HEK293T (cell line): Measurements from ENCODE around the gene CHRNA3.
"Not testable (repeated sequence)": the region's sequence is repeated elsewhere in the genome, so short reads cannot be mapped to it uniquely, and the experiment has no call there.

ENCODE experiments used
- CTCF ChIA-PET: fragments of 350-600 bp; formaldehyde crosslinking; extraction: SDS; loops from one replicate; lab custom pipeline; 2021; ENCODE audit warnings: antibody characterized with exemption, inconsistent platforms; lab: Yijun Ruan, JAX
- POLR2A ChIA-PET: fragments of 350-600 bp; formaldehyde crosslinking; extraction: SDS; loops from one replicate; lab custom pipeline; 2020; ENCODE audit warnings: antibody characterized with exemption, inconsistent platforms; lab: Yijun Ruan, JAX
- DNase-seq: peaks from one replicate; pipeline ENCODE4 v3.0.0; 2012; ENCODE audit warnings: mixed read lengths; ENCODE audit errors: extremely low spot score
- ARNT ChIP-seq: fragments of 450-650 bp; IDR thresholded peaks from 2 replicates; pipeline ENCODE4 v1.6.1; 2017; ENCODE audit warnings: mild to moderate bottlenecking
- BHLHE40 ChIP-seq: fragments of 450-650 bp; IDR thresholded peaks from 2 replicates; pipeline ENCODE4 v1.6.1; 2016; ENCODE audit warnings: mild to moderate bottlenecking, moderate library complexity, borderline replicate concordance
- CTBP1 ChIP-seq: fragments of 450-650 bp; IDR thresholded peaks from 2 replicates; pipeline ENCODE4 v1.6.1; 2016; ENCODE audit warnings: borderline replicate concordance
- ELF4 ChIP-seq: fragments of 450-650 bp; IDR thresholded peaks from 2 replicates; pipeline ENCODE4 v1.6.1; 2017; ENCODE audit warnings: antibody characterized with exemption
- FOXA1 ChIP-seq: fragments of 450-650 bp; IDR thresholded peaks from 2 replicates; pipeline ENCODE4 v1.6.1; 2016; ENCODE audit warnings: mild to moderate bottlenecking
- FOXK2 ChIP-seq: fragments of 450-650 bp; IDR thresholded peaks from 2 replicates; pipeline ENCODE4 v1.6.1; 2016; ENCODE audit warnings: mild to moderate bottlenecking
- FOXM1 ChIP-seq: fragments of 450-650 bp; IDR thresholded peaks from 2 replicates; pipeline ENCODE4 v1.6.1; 2017; ENCODE audit warnings: mild to moderate bottlenecking, borderline replicate concordance
- HDGF ChIP-seq: fragments of 450-650 bp; IDR thresholded peaks from 2 replicates; pipeline ENCODE4 v1.6.1; 2017; ENCODE audit warnings: antibody characterized with exemption, borderline replicate concordance
- L3MBTL2 ChIP-seq: fragments of 450-650 bp; conservative IDR thresholded peaks from 2 replicates; pipeline ENCODE4 v1.6.1; 2016; ENCODE audit warnings: mild to moderate bottlenecking
- LEF1 ChIP-seq: fragments of 450-650 bp; IDR thresholded peaks from 2 replicates; pipeline ENCODE4 v1.6.1; 2017; ENCODE audit warnings: mild to moderate bottlenecking, borderline replicate concordance
- NFRKB ChIP-seq: fragments of 450-650 bp; IDR thresholded peaks from 2 replicates; pipeline ENCODE4 v1.6.1; 2016; ENCODE audit warnings: mild to moderate bottlenecking, moderate library complexity
- PKNOX1 ChIP-seq: fragments of 450-650 bp; IDR thresholded peaks from 2 replicates; pipeline ENCODE4 v1.6.1; 2016
- SP1 ChIP-seq: fragments of 450-650 bp; IDR thresholded peaks from 2 replicates; pipeline ENCODE4 v1.6.1; 2017
- SUZ12 ChIP-seq: fragments of 450-650 bp; IDR thresholded peaks from 2 replicates; pipeline ENCODE4 v1.6.1; 2016; ENCODE audit warnings: mild to moderate bottlenecking
- TARDBP ChIP-seq: fragments of 450-650 bp; IDR thresholded peaks from 2 replicates; pipeline ENCODE4 v1.6.1; 2016
- ZNF384 ChIP-seq: fragments of 450-650 bp; IDR thresholded peaks from 2 replicates; pipeline ENCODE4 v1.6.1; 2016

The CHRNA3 gene

GRCh38 chr15:78567531-78567930, 53.3 kb downstream of the CHRNA3 start:
- ChIA-PET POLR2A (interaction anchor here (3.1 to 4.2 kb wide), 2 partner anchors 27 to 60 kb away, joined by 20 to 69 read pairs; partner anchors contain the start of genes HYKK and PSMA4), CTCF (interaction anchor here (0.6 to 0.7 kb wide), 2 partner anchors 304 to 371 kb away, joined by 3 read pairs; no protein-coding TSS in a partner anchor)
- DNase-seq: no peak
- TF ChIP-seq SUZ12 (no peak), HDGF (no peak), PKNOX1 (peak; percentile 25; the same call in 1 of the 2 replicates)

GRCh38 chr15:78565951-78566774, 54.6 kb downstream of the CHRNA3 start:
- DNase-seq: peak; percentile 42
- ChIA-PET POLR2A (interaction anchor here (0.6 to 4.2 kb wide), 26 partner anchors 9 to 2000 kb away, joined by 3 to 69 read pairs (median 4); partner anchors contain the start of genes CHRNA3, HYKK, IREB2 and PSMA4), CTCF (interaction anchor here (1.0 kb wide), 1 partner anchor 27 kb away, joined by 4 read pairs; no protein-coding TSS in a partner anchor)
- TF ChIP-seq SP1: no peak
- no peak for TF ChIP-seq HDGF
- TF ChIP-seq ZNF384: no peak
- no peak for TF ChIP-seq FOXM1
- no peak for TF ChIP-seq PKNOX1
- no peak for TF ChIP-seq SUZ12

DNA sequence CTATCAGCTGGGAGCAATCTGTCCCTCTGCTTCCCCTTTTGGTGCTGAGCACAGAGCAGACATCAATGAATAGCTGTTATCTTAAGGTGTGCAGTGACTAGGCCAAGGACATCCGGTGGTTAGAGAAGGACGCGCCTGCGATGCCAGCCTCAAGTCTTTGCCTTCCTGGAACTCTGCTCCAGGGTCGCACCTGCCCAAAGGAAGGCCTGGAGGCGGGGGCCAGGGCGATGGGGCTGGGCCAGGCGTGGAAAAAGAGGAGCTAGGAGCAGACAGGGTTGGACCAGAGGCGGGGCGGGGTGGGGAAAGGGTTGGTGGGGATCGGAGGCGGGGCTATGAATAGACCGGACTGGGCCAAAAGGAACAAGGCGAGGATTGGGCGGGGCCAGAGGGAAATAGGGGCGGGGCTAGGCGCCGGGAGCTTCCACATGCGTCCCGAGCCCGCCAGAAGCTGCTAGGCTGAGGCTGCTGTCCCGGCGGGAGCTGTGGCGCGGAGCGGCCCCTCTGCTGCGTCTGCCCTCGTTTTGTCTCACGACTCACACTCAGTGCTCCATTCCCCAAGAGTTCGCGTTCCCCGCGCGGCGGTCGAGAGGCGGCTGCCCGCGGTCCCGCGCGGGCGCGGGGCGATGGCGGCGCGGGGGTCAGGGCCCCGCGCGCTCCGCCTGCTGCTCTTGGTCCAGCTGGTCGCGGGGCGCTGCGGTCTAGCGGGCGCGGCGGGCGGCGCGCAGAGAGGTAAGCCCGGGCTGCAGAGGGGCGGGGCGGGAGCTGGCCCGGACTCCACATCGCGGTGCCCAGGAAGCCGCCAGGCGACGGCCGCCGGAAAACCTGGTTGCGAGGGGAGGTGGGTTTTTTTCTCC, 55.5 kb downstream of the CHRNA3 start, which contains the start of gene CHRNA5:
Gene CHRNA5 (plus strand): TSS at position 424 of the 854 bp plus-strand sequence. CDS start 200 bp downstream, at position 624.
- ChIA-PET POLR2A (interaction anchor here (0.5 to 4.2 kb wide), 29 partner anchors 8 to 460 kb away, joined by 3 to 69 read pairs (median 4); partner anchors contain the start of genes CHRNA3, HYKK, IREB2 and PSMA4), CTCF (interaction anchor here (0.5 to 1.0 kb wide), 3 partner anchors 9 to 256 kb away, joined by 3 to 6 read pairs (median 5); no protein-coding TSS in a partner anchor)
- TF ChIP-seq NFRKB: no peak
- 0 out of 2 replicates have a peak, but pooled peaks have one; percentile 26 for TF ChIP-seq FOXM1
- peak; percentile 30; the same call in 1 of the 2 replicates for TF ChIP-seq LEF1
- TF ChIP-seq SUZ12: no peak
- TF ChIP-seq SP1: no peak
- peak; percentile 48; the same call in 1 of the 2 replicates for TF ChIP-seq ARNT
- peak; percentile 46 for TF ChIP-seq L3MBTL2
- DNase-seq: peak; percentile 87

DNA sequence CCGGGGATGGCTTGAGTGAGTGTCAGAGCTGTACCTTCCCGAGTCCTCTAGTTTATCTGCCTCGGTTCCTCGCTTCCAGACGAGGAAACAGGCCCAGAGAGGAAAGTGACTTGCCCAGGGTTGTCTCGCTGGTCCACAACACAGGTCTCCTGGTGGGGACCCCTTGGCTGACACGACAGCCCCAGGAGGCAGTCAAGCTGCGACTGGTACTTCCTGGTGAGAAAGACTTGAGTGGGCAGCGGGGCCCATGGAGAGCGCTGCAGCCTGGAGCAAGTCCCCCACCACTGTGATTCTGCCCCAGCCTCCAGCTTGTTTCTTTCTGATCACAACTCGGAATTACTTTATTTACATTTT, 56.1 kb downstream of the CHRNA3 start:
- ChIA-PET POLR2A (interaction anchor here (0.5 to 4.2 kb wide), 22 partner anchors 8 to 461 kb away, joined by 3 to 69 read pairs (median 6); partner anchors contain the start of genes CHRNA3, HYKK, IREB2 and PSMA4), CTCF (interaction anchor here (1.0 kb wide), 1 partner anchor 256 kb away, joined by 3 read pairs; no protein-coding TSS in a partner anchor)
- no peak for TF ChIP-seq FOXA1
- TF ChIP-seq FOXM1: no peak
- no peak for TF ChIP-seq ARNT
- TF ChIP-seq FOXK2: no peak
- no peak for DNase-seq

DNA sequence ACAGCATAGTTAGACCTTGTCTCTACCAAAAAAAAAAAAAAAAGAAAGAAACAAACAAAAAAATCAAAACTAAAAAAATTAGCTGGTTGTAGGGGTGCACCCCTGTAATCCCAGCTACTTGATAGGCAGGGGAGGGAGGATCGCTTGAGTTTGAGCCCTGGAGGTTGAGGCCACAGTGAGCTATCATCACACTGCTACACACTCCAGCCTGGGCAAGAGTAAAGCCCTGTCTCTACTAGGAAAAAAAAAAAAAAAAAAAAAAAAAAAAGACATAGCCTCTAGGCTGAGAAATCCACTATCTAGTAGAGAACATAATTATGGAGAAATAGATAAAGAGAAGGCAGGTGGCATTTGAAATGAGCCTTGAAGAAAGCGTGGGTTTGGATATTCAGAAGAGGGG, 57.7 kb downstream of the CHRNA3 start:
- TF ChIP-seq FOXK2 (no peak), NFRKB (no peak), BHLHE40 (no peak)
- no peak for DNase-seq
- POLR2A ChIA-PET: no interaction called here
- CTCF ChIA-PET: no interaction called here

GRCh38 chr15:78561490-78561889, 59.3 kb downstream of the CHRNA3 start:
- no peak for TF ChIP-seq FOXM1
- TF ChIP-seq L3MBTL2: no peak
- TF ChIP-seq ELF4: no peak
- TF ChIP-seq ARNT: no peak
- TF ChIP-seq BHLHE40: no peak
- TF ChIP-seq NFRKB: no peak
- no peak for TF ChIP-seq SP1
- TF ChIP-seq FOXA1: no peak
- TF ChIP-seq LEF1: no peak
- no peak for TF ChIP-seq ZNF384
- no peak for TF ChIP-seq CTBP1
- no peak for TF ChIP-seq TARDBP
- TF ChIP-seq PKNOX1: no peak
- TF ChIP-seq FOXK2: no peak
- TF ChIP-seq HDGF: no peak
- no peak for TF ChIP-seq SUZ12
- CTCF ChIA-PET: no interaction called here
- DNase-seq: no peak
- POLR2A ChIA-PET: interaction anchor here (1.4 kb wide), 1 partner anchor 22 kb away, joined by 4 read pairs; the partner anchor contains the start of gene PSMA4

DNA sequence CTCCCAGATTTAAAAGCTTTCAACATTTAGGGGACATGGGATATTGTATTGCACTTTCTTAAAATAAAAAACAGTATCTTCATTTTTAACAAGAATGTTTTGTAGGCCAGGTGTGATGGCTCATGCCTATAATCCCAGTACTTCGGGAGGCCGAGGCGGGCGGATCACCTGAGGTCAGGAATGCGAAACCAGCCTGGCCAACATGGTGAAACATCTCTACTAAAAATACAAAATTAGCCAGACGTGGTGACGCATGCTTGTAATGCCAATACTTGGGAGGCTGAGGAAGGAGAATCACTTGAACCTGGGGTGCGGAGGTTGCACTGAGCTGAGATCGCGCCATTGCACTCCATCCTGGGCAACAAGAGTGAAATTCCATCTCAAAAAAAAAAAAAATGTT, 60.6 kb downstream of the CHRNA3 start:
- not testable (repeated sequence) for DNase-seq
- ChIA-PET CTCF (interaction anchor here (0.7 kb wide), 1 partner anchor 161 kb away, joined by 3 read pairs; no protein-coding TSS in a partner anchor), POLR2A (interaction anchor here (0.9 kb wide), 1 partner anchor 19 kb away, joined by 3 read pairs; no protein-coding TSS in a partner anchor)
